Cardiac muscle cell (in vitro differentiated cells and primary cell): ENCODE measurements around the gene SCN4A. TPM values are rescaled to one million over a fixed set of nuclear protein-coding genes. Genes with fewer than 3 reads are reported as not detected.

Experiments
- DNase-seq, 2 donors: peaks; one replicate each; pipeline versions ENCODE4 v3.0.0 to v3.0.0-alpha.2; 2010 to 2017; ENCODE audit warnings: low read depth in 1 of 2, low spot score in 1 of 2
- H3K27ac ChIP-seq: fragments of 200-600 bp; sonication (generic); 2 replicates; pipeline ENCODE4 v1.5.1; 2016
- H3K27me3 ChIP-seq: fragments of 200-600 bp; sonication (generic); 2 replicates; pipeline ENCODE4 v1.6.0; 2016; ENCODE audit warnings: control low read depth
- H3K36me3 ChIP-seq: fragments of 200-600 bp; sonication (generic); 2 replicates; pipeline ENCODE4 v1.5.1; 2016; ENCODE audit warnings: control low read depth
- H3K4me1 ChIP-seq: fragments of 200-600 bp; sonication (generic); 2 replicates; pipeline ENCODE4 v1.8.1; 2017; ENCODE audit warnings: low read depth, mild to moderate bottlenecking, mixed run types
- H3K4me3 ChIP-seq: fragments of 200-600 bp; sonication (generic); 2 replicates; pipeline ENCODE4 v1.5.1; 2016; ENCODE audit warnings: mild to moderate bottlenecking
- H3K9me3 ChIP-seq: fragments of 200-600 bp; sonication (generic); 2 replicates; pipeline ENCODE4 v1.5.1; 2017; ENCODE audit warnings: low read depth, mild to moderate bottlenecking, control low read depth
- polyA plus RNA-seq: library from polyadenylated mRNA; unstranded; fragments of >200 nt; fragmentation: Nextera tagmentation; extraction: Ambion mirVana; gene quantifications from 2 replicates; pipeline ENCODE4 v1.2.1, GENCODE V29; 2016
- total RNA-seq: library from RNA; depleted of rRNA; stranded (reverse); fragments of >200 nt; gene quantifications from 2 replicates; pipeline ENCODE4 v1.2.3, GENCODE V29; 2016
- TF ChIP-seq, protein P1 (sequence below): IDR thresholded peaks from 2 replicates; pipeline ENCODE4 v1.5.1; 2012; ENCODE audit warnings: low read depth, mild to moderate bottlenecking, low read length

SCN4A gene
- total and polyA plus RNA-seq, 2 experiments from 2014 or later: 0.63 TPM; not detected in 1

DNA sequence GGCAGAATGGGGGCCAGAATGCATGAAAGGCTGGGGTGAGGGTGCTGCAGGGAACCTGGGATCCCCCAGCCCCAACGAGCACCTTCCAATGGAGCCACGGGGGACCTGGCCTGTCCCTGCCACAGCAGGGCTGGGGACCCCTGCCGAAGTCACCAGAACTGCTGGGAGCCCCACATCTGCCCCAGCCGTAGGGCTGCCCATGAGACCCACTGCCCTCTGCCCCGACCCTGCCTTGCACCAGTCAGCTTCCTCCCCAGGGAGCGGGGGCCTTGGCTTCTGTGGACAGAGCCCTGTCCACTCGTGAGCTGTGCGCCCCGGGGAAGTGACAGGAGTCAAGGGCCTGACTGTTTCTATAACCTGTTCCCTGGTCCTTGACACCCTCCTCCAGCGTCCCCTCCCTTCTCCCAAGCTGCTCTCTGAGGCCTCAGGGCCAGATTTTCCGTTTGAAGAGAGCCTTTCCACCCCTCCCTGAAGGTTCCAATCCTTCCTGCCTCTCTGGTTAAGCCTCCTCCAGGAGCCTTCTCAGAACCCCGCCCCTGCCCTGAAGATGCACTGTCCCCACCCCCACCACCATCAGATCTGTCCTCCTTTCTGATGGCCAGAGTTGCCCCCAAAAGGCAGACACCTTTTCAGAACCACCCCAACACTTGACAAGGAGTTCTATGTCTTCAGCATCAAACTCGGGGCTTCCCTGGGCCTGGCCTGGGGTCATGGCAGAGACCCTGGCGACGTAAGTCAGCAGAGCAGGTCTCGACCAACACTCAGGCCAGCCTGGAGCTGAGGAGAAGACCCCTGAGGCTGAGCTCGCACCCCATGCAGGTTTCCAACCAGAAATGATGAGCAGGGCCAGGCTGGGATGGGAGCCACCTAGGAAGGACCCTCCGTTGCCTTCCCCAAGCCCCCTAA is 14.8 kb upstream of the SCN4A start:
- Histone ChIP-seq H3K27ac (peak overlapping the region; percentile 13), H3K9me3 (no peaks in the 10 kb centered on the region), H3K27me3 (peaks cover 10% of the 10 kb centered on the region), H3K36me3 (no peaks in the 10 kb centered on the region), H3K4me3 (no peak overlapping the region), H3K4me1 (peaks cover 33% of the 10 kb centered on the region)
- peak in 1 of 2 donors; percentile 38 for DNase-seq
- TF ChIP-seq, protein P1, sequence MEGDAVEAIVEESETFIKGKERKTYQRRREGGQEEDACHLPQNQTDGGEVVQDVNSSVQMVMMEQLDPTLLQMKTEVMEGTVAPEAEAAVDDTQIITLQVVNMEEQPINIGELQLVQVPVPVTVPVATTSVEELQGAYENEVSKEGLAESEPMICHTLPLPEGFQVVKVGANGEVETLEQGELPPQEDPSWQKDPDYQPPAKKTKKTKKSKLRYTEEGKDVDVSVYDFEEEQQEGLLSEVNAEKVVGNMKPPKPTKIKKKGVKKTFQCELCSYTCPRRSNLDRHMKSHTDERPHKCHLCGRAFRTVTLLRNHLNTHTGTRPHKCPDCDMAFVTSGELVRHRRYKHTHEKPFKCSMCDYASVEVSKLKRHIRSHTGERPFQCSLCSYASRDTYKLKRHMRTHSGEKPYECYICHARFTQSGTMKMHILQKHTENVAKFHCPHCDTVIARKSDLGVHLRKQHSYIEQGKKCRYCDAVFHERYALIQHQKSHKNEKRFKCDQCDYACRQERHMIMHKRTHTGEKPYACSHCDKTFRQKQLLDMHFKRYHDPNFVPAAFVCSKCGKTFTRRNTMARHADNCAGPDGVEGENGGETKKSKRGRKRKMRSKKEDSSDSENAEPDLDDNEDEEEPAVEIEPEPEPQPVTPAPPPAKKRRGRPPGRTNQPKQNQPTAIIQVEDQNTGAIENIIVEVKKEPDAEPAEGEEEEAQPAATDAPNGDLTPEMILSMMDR: no peak

DNA sequence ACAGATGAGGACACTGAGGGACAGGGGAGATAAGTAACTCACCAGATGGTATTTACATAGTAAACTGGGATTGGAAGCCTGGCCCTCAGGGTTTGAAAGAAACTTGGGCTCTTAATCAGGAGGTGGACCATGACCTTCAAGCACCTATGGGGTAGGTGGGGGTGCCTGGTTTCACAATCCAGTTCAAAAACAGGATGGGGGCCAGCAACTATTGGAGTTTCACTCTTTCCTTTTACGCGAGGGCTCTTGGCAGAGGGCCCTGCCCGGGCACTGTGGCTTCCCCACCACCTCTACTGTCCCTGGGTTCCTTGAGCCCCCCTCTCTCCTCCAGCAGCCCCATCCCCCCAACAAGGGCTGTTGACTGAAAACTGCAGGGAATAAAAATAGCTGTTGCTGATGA is 14.1 kb upstream of the SCN4A start:
- H3K4me3 ChIP-seq: no peak overlapping the region
- H3K36me3 ChIP-seq: no peaks in the 10 kb centered on the region
- H3K27ac ChIP-seq: peak overlapping the region; percentile 13
- DNase-seq: no peak
- H3K4me1 ChIP-seq: peaks cover 33% of the 10 kb centered on the region
- H3K9me3 ChIP-seq: no peaks in the 10 kb centered on the region
- peaks cover 3% of the 10 kb centered on the region for H3K27me3 ChIP-seq
- TF ChIP-seq, protein P1: no peak

DNA sequence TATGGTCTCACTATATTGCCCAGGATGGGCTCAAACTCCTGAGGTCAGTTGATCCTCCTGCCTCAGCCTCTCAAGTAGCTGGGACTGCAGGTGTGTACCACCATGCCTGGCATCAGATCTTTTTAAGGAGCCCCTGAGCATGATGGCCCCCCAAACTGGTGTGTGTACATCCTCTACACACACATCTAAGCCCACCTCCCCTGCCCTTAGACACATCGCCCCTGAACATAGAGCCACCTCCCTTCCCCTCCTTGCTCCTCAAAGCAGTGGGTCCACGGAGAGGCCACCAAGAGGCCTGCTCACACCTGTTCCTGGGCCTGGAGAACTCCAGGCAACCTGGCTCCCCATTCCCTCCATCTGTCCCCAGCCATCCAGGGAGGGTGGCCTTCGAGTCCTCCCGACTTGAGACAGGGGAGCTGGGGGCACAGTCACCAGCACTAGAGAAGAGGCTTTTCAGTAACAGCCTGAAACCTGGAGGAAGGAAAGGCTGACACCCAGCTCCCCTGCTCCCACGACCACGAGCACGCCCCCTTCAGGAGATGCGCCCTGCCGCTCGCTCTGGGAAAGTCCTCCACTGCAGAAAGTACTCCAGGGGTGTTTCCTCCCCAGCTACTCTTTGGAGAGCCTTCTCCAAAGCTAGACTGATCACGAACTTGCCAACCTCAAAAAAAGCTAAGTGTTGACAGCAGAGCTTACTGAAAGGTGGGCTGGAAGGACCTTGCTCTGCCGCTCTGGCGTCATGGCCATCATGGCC is 12.8 kb upstream of the SCN4A start:
- no peak for DNase-seq
- Histone ChIP-seq H3K4me3 (no peak overlapping the region), H3K36me3 (no peaks in the 10 kb centered on the region), H3K27ac (no peak overlapping the region), H3K27me3 (no peaks in the 10 kb centered on the region), H3K4me1 (peaks cover 31% of the 10 kb centered on the region), H3K9me3 (no peaks in the 10 kb centered on the region)
- TF ChIP-seq, protein P1: no peak

DNA sequence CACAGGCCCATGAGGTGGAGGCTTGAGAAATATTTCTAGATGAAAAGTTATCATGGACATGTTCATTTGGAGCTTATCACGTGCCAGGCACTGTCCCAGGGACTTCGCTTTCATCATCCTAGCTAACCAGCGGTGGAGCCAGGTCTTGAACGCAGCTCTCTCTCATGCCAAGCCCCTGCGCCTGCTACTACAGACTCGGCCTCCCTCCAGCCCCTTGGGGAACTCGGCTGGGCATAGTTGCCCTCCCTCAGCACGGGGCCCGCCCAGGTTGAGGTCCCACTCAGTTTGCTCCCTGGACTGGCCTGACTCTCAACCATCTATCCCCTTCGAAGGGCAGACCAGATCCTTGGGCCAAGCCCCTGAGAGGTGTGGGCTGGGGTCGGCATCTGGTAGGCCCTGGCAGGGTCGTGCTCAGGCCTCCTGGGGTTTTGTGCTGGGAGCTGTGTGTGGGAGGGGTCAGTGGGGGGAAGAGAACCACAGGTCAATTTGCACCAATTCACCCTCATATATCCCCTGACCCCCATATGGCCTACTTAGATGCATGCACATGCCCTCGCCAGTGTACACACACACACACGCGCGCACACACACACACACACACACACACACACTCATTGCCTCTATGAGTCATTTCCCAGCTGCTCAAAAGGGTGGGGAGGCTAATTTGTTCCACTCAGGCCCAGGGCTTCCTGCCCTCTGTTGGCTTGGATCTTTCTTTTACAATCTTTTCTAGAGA is 12.1 kb upstream of the SCN4A start:
- Histone ChIP-seq H3K9me3 (no peaks in the 10 kb centered on the region), H3K4me1 (peaks cover 30% of the 10 kb centered on the region), H3K27ac (no peak overlapping the region), H3K4me3 (no peak overlapping the region), H3K36me3 (no peaks in the 10 kb centered on the region), H3K27me3 (no peaks in the 10 kb centered on the region)
- peak in 1 of 2 donors; percentile 83 for DNase-seq
- TF ChIP-seq, protein P1: no peak

DNA sequence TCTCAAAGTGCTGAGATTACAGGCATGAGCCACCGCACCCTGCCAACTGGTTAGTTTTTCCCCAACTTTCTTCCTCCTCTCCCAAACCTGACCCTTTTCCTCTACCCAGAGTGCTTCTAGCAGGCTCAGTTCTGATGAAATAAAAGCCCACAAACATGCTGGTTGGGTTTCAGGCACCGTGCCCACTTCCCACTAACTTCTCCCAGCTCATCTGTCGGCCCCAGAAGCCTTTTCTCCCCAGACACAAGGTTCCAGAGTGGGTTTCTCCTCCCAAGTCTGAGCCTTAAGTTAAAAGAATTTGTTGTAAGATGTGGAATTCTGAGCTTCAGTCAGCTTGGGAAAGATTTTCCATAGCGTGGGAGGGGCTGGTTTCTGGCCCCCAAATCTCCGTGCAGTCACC is 11.5 kb upstream of the SCN4A start:
- Histone ChIP-seq H3K4me1 (peaks cover 28% of the 10 kb centered on the region), H3K27ac (no peak overlapping the region), H3K9me3 (no peaks in the 10 kb centered on the region), H3K4me3 (no peak overlapping the region), H3K36me3 (no peaks in the 10 kb centered on the region), H3K27me3 (no peaks in the 10 kb centered on the region)
- TF ChIP-seq, protein P1: no peak
- DNase-seq: peak in 1 of 2 donors; percentile 72
